Measurements from ENCODE around the gene ABHD8.

- no peak for TF ChIP-seq EZH2 (IDR thresholded peaks at IDR 0.05; ENCODE audit: borderline replicate concordance, low read length)
- TF ChIP-seq CTCF (IDR thresholded peaks at IDR 0.05; ENCODE audit: low read length): no peak
Measured at GRCh38 chr19:17307876-17308377, 4.7 kb upstream of the ABHD8 start.

Measured in OCI-LY1 (cell line).